GM10248 (cell line): Measurements from ENCODE around the gene RNU5B-1.
A peak's percentile ranks its signal among the peaks of the same experiment; 100 is the strongest.

ENCODE experiments used
- CTCF ChIA-PET: fragments of 300-600 bp; sonication (Branson Sonifier 250); formaldehyde crosslinking; extraction: SDS; loops from one replicate; lab custom pipeline; 2021; ENCODE audit warnings: antibody characterized with exemption; lab: Yijun Ruan, JAX
- POLR2A ChIA-PET: fragments of 350-650 bp; sonication (Branson Sonifier 250); formaldehyde crosslinking; extraction: SDS; loops from one replicate; lab custom pipeline; 2020; ENCODE audit warnings: antibody characterized with exemption; lab: Yijun Ruan, JAX
- DNase-seq: peaks from one replicate; pipeline ENCODE4 v3.0.0; 2012; ENCODE audit errors: extremely low spot score
- CTCF ChIP-seq: IDR thresholded peaks from 2 replicates; pipeline ENCODE4 v1.5.1; 2012; ENCODE audit warnings: mild to moderate bottlenecking, low read depth; ENCODE audit errors: extremely low read depth, missing control alignments, control extremely low read depth

The RNU5B-1 gene

GRCh38 chr15:65304381-65305149 is at the start of gene RNU5B-1:
TSS of gene RNU5B-1 (plus strand) at chr15:65304677.
- ChIA-PET POLR2A (interaction anchor here (0.6 to 3.1 kb wide), 49 partner anchors 8 to 1097 kb away, joined by 3 to 81 read pairs (median 4); partner anchors contain the start of genes CILP, CLPX, DPP8 and PARP16), CTCF (interaction anchor here (0.7 to 2.3 kb wide), 14 partner anchors 9 to 271 kb away, joined by 3 to 14 read pairs (median 4); partner anchors contain the start of genes CILP, CLPX, PARP16 and RNU5A-1)
- DNase-seq: peak; percentile 82
- peak; percentile 89 for TF ChIP-seq CTCF

- ChIA-PET CTCF (interaction anchor here (0.9 to 1.6 kb wide), 2 partner anchors 16 to 32 kb away, joined by 3 read pairs; partner anchors contain the start of gene PARP16), POLR2A (no interaction called here)
- no peak for TF ChIP-seq CTCF
- no peak for DNase-seq
Measured at GRCh38 chr15:65254758-65255157, 49.7 kb upstream of the RNU5B-1 start.

- TF ChIP-seq CTCF: no peak
- ChIA-PET CTCF (interaction anchor here (1.6 kb wide), 1 partner anchor 31 kb away, joined by 3 read pairs; the partner anchor contains the start of gene PARP16), POLR2A (no interaction called here)
- DNase-seq: no peak
Measured at GRCh38 chr15:65255486-65256140, 48.9 kb upstream of the RNU5B-1 start.

DNA sequence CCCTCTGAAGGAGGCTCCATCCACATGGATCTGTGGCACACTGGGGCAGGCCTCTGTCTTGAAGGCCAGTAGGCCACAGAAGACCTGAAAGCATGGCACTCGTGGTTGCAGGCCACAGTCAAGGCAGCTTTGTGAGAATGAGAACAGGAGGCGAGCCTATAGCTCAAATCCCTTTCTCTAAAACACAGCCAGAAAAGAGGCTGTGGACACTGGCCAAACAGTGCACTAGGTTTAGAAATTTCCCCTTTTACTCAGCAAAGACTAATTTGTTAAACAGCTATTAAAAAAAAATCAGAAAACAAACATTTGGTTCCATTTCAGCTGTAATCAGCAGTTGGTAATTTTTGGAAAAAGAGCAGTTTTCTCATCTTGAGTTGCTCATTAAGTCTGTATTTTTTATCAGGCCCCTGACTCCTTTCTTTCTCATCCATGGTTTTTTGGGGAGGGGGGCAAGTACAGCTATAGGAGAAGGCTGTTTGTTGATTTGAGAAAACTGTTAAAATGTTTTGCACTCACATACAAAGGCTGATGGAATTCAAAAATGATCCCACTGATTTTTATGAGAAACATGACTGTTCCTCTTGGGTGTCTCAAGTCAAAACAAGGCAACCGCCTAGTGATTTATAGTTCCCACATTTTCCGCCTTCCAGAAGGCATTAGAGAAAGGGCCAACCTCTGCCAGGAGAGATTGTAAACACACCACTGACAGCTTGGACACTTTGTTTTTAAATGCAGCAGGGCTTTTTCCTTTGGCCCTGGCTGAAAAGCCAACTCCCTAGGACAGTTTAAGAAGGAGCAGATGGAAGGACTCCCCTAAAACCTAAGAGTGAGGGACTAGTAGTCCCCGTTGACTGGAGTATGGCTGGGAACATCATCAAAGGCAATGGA is 45.9 kb upstream of the RNU5B-1 start:
- CTCF ChIA-PET: interaction anchor here (0.9 to 1.9 kb wide), 6 partner anchors 9 to 38 kb away, joined by 3 to 6 read pairs (median 4); no protein-coding TSS in a partner anchor
- POLR2A ChIA-PET: no interaction called here
- TF ChIP-seq CTCF: no peak
- no peak for DNase-seq

DNA sequence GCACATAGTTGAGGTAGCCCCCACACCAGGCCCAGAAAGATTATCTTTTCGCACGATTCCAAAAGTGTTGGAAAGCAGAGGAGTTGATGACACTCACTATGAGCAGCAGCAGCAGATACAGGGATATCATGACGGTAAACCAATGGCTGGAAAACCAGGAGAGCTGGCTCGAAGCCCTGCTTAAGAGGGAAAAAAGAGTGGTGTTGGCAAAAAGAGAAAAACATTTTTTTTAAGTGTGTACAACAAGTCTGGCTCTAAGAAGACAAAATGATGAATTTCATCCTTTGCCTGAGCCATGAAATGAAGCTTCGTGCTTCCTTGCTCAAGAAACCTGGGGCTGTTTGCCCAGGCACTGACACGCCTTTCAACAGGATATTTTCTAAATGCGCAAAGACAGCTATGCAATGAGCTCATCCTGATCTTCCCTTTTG is 45.1 kb upstream of the RNU5B-1 start:
- ChIA-PET POLR2A (no interaction called here), CTCF (interaction anchor here (0.8 to 1.9 kb wide), 3 partner anchors 13 to 39 kb away, joined by 3 to 4 read pairs (median 3); no protein-coding TSS in a partner anchor)
- DNase-seq: no peak
- no peak for TF ChIP-seq CTCF
